Type B pancreatic cell (in vitro differentiated cells): ENCODE data around the gene RPL37A. TPM values are rescaled to one million over a fixed set of nuclear protein-coding genes. Genes with fewer than 3 reads are reported as not detected.

ENCODE experiments used
- DNase-seq: peaks from one replicate; pipeline ENCODE4 v3.0.0; 2021; ENCODE audit warnings: mixed read lengths; ENCODE audit not compliant: unreplicated experiment; ENCODE audit errors: extremely low spot score
- H3K27ac Mint-ChIP-seq: 2 replicates; pipeline ENCODE4 v1.8.0; 2021; ENCODE audit warnings: mild to moderate bottlenecking, mixed read lengths
- H3K27me3 Mint-ChIP-seq: 2 replicates; pipeline ENCODE4 v1.8.0; 2021; ENCODE audit warnings: mixed read lengths
- H3K36me3 Mint-ChIP-seq: 2 replicates; pipeline ENCODE4 v1.8.0; 2021; ENCODE audit warnings: mixed read lengths
- H3K4me1 Mint-ChIP-seq: one replicate; pipeline ENCODE4 v1.8.0; 2021; ENCODE audit warnings: mixed read lengths; ENCODE audit not compliant: unreplicated experiment
- H3K4me3 Mint-ChIP-seq: 2 replicates; pipeline ENCODE4 v1.8.0; 2021; ENCODE audit warnings: mild to moderate bottlenecking, mixed read lengths
- H3K9me3 Mint-ChIP-seq: 2 replicates; pipeline ENCODE4 v1.8.0; 2021; ENCODE audit warnings: mixed read lengths
- CTCF ChIP-seq: fragments of 200-600 bp; sonication (generic); conservative IDR thresholded peaks from 2 replicates; pipeline ENCODE4 v1.5.0; 2021; ENCODE audit warnings: antibody characterized with exemption, mild to moderate bottlenecking
- total RNA-seq: library from RNA; stranded (reverse); gene quantifications from 2 replicates; pipeline ENCODE4 v1.2.1, GENCODE V29; 2021; ENCODE audit warnings: low replicate concordance

RPL37A gene
- total RNA-seq, 1 donor from 2014 or later: 3,098 TPM

DNA sequence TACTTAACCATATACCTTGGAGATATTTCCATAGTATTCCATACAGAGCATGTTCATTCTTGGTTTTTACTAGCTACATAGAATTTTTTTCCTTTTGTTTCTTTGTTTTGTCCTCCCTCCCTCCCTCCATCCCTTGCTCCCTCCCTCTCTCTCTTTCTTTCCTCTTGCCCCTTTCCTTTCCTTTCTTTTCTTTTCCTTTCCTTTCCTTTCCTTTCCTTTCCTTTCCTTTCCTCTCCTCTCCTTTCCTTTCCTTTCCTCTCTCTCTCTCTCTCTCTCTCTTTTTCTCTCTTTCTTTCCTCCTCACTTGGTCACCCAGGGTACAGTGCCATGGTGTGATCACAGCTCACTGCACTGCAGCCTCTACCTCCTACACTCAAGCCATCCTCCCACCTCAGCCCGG is 28.3 kb downstream of the RPL37A start:
- Mint-ChIP-seq H3K9me3 (no peaks in the 10 kb centered on the region), H3K27ac (no peak overlapping the region), H3K36me3 (peaks cover 6% of the 10 kb centered on the region), H3K4me3 (no peak overlapping the region), H3K4me1 (peaks cover 19% of the 10 kb centered on the region), H3K27me3 (no peaks in the 10 kb centered on the region)
- TF ChIP-seq CTCF: no peak
- no peak for DNase-seq

DNA sequence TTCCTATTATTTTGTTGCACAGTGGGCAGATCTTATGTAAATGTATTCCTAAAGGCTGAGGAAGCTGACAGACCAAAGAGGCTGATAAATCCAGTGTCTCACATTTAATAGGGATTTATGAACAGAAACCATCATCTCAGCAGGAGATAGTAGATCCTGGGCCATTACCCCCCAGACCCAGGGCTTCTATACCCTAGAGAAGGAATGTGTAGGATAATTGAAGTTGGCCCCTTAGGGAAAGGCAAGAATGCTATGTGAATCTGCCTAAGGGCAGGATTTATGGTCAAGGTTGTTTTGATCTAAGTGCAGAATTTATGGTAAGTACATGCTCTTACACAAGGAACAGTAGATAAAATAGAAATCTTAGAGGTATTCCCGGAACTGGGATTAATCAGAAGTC is 29.0 kb downstream of the RPL37A start:
- Mint-ChIP-seq H3K36me3 (peaks cover 2% of the 10 kb centered on the region), H3K4me1 (peaks cover 25% of the 10 kb centered on the region), H3K9me3 (no peaks in the 10 kb centered on the region), H3K27me3 (no peaks in the 10 kb centered on the region), H3K27ac (no peak overlapping the region), H3K4me3 (no peak overlapping the region)
- no peak for TF ChIP-seq CTCF
- no peak for DNase-seq

DNA sequence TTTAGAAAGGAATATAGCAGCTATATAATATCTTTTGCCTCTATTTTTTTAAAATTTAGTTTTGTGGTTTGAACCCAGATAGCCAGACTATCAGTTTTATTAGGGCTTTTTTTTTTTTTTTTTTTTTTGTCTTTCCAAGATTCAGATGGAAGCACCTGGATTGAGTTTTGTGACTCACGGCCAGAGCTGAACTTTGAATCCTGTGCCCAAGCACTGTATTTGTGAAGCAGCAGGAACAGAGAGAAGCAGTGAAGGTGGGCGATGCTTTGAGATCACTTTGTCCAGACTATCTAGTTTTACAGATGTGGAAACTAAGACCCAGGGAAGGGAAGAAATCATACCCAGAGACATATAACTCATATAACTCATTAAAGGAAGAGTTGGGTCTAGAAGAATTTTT is 33.9 kb downstream of the RPL37A start:
- DNase-seq: no peak
- H3K9me3 Mint-ChIP-seq: no peaks in the 10 kb centered on the region
- no peaks in the 10 kb centered on the region for H3K36me3 Mint-ChIP-seq
- no peak for TF ChIP-seq CTCF
- no peak overlapping the region for H3K27ac Mint-ChIP-seq
- H3K27me3 Mint-ChIP-seq: no peaks in the 10 kb centered on the region
- peaks cover 52% of the 10 kb centered on the region for H3K4me1 Mint-ChIP-seq
- no peak overlapping the region for H3K4me3 Mint-ChIP-seq

DNA sequence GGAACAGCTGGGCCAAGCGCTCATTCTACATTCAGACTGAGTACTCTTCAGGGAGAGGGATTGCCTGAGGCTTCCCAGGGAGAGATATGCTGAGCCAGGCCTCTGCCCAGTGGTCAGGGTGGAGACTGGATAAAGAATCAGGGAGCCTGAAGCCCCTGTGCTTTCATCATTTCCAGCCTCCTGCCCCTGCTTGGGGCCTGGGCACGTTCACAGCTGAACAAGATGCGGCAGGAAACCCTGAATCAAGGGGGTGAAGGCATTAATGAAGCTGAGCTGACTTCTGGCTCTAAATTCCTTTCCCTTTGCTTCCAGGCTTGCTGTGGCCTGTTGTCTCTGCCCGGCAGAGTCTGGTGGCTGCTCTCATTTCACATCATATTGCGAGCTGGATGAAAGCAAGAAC is 35.0 kb downstream of the RPL37A start:
- H3K27me3 Mint-ChIP-seq: no peaks in the 10 kb centered on the region
- TF ChIP-seq CTCF: no peak
- DNase-seq: no peak
- H3K36me3 Mint-ChIP-seq: no peaks in the 10 kb centered on the region
- no peaks in the 10 kb centered on the region for H3K9me3 Mint-ChIP-seq
- peaks cover 53% of the 10 kb centered on the region for H3K4me1 Mint-ChIP-seq
- peak overlapping the region; percentile 18 for H3K27ac Mint-ChIP-seq
- no peak overlapping the region for H3K4me3 Mint-ChIP-seq

GRCh38 chr2:216534809-216535208 is 36.2 kb downstream of the RPL37A start:
- no peak overlapping the region for H3K27ac Mint-ChIP-seq

More at GRCh38 chr2:216534809-216535208, 36.2 kb downstream of the RPL37A start:
- DNase-seq: no peak
- peaks cover 60% of the 10 kb centered on the region for H3K4me1 Mint-ChIP-seq
- H3K4me3 Mint-ChIP-seq: no peak overlapping the region
- no peaks in the 10 kb centered on the region for H3K36me3 Mint-ChIP-seq
- no peaks in the 10 kb centered on the region for H3K27me3 Mint-ChIP-seq
- H3K9me3 Mint-ChIP-seq: no peaks in the 10 kb centered on the region
- TF ChIP-seq CTCF: no peak
